NCI-H1105 treated with DMSO at 0.1 percent for 48 hours (cell line): Measurements from ENCODE around the gene KCNK15.
A peak's percentile ranks its signal among the peaks of the same experiment; 100 is the strongest.

Source experiments
- DNase-seq: peaks from one replicate; lab custom pipeline; 2025; lab: John Stamatoyannopoulos, UW

KCNK15 gene

DNA sequence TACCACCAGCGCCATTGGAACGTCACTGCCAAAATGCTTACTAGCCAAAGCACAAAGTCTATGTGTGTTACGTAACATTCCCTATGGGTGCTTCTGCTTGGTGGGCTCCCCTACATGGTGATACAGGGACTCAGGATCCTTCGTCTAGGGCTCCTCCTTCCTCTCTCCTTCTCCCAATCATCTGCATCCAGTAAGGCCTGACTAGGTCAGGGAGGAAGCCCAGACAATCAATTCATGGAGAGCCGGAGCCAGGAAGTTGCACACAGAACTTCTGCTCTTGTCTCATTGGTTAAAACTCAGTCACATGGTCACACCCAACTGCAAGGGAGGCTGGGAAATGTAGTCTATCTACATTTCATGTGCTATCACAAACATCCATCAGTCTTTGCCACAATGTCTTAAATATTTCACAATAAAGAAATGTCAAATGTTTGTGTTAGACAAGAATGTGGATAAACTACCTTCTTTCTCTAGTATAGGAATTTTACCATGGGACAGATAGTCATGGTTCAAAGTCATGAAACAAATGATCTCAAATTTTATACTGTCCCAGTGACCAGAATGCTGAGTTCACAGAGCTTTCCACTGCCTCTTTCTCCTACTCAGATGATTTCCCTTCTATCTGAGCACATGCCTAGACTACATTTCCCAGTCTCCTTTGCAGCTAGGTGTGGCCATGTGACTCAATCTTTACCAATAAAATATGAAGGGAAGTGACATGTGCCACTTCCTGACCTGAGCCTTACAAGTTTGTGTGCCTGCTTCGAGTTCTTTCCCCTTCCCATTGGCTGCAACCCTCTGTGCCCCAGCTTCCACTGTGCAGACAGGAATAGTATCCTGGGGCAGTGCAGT, 9.3 kb upstream of the KCNK15 start:
- DNase-seq, result peak; percentile 29

DNA sequence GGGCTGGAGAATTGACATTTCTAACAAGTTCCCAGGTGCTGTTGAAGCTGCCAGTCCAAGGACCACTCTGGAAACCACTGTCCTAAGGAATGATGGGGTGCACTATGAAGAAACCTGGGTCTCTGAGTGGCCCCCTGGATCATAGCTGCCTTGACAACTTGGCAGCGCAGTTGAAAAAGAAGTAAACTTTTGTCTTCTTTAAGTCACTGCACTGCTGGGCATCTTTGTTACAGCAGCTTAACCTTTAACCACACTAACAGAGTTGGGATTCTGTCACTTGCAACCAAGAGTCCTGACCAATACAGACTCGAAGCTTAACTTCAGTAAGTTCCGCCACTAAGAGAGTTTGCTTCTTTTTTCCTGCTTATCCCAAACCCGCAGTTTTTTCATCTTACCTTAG, 8.5 kb upstream of the KCNK15 start:
- DNase-seq, result no peak

DNA sequence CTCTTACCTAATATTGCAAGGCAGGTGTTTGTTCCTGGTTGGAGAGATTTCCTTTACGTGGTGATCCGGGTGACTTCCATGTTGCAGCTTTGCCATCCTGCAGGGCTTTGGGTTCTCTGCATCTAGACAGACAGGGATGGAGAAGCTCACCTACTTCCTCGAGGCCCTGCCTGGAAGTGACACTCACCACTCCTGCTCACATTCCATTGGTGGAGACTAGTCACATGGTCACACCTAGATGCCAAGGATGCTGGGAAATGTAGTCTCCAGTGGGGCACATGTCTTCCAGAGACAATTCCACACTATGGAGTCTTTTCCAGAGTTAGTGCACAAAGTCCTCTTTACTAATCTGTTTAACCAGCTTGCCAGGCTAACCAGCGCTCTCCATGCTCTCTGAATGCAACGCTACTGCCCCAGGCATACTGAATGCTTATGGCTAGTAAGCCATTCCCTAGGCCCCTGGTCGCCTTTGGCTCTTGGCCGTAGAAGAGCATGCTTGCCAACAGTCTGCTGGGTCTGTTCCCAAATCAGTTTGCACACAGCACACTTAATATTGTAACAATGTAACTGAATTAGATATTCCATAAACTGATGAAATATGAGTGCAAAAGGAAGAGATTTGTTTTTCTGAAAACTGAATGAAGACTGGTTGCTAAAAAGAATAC, 6.7 kb upstream of the KCNK15 start:
- peak; percentile 73 for DNase-seq

DNA sequence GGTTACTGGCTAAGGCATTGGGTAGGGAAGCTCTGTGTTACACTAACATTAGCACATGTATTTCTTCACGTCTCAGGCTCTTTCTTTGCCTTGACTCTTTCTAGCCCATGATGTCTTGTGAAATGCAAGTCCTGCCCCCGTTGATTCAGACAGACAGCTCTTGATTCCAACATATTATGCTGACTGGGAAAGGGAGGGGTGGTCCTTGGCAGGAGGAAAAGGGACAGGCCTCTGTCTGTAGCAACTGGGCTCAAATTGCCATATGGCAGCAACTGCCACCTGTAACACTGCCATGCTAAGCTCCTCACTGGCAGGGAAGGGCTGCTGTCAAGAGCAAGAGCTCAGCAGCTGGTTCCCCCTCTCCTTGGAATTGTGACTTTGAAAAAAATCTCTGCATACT, 5.7 kb upstream of the KCNK15 start:
- DNase-seq, result no peak

DNA sequence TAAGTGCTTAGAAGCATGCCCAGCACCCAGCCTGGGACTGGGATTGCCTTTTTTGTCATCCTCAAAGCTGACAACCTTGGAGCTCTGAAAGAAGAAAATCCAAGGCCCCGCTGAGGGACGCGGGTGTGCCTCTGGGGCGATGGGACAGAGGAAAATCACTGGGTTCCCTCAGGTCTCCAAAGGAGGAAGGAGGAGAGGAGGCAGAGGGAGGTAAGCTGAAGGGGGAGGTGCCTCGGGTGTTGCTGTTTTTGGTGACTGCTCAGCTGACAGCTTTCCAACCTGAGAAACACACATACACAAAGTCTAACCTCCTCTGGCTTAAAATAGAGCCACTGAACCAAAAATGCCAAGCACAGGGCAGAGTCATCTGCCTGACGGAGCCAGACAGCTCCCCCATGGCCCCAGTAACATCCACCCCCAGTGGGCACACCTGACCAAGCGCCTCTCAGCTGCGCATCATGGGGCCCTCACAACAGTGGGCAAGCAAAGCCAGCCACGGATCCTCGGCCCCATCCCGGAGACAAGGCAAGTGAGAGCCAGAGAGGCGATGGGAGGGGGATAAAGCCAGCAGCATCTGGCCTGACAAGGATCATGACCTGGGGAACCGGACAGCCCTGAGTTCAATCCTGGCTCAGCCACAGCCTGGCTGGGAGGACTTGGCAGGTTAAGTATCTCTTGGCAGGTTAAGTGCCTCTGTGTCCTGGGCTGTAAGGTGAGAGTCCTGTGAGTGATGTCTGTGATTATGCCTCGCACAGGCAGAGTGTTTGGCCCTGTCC, 3.2 kb upstream of the KCNK15 start:
- DNase-seq, result no peak

DNA sequence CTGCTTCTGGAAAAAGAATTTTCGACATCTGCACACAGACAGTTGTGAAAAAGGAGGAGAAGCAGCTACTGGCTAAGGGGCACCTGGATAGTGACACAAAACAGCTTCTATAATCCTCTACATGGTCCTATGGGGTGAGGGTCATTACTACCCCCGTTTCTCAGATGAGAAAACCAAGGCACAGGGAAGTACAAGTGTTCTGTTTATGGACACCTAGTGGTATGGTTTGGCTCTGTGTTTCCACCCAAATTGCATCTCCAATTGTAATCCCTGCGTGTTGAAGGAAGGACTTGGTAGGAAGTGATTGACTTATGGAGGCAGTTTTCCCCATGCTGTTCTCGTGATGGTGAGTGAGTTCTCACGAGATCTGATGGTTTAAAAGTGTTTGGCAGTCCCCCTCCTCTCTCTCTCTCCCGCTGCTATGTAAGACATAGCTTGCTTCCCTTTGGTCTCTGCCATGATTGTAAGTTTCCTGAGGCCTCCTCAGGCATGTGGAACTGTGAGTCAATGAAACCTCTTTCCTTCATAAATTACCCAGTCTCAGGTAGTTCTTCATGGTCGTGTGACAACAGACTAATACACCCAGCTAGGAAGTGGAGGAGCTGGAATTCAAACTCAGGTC, 2.5 kb upstream of the KCNK15 start:
- DNase-seq, result no peak

DNA sequence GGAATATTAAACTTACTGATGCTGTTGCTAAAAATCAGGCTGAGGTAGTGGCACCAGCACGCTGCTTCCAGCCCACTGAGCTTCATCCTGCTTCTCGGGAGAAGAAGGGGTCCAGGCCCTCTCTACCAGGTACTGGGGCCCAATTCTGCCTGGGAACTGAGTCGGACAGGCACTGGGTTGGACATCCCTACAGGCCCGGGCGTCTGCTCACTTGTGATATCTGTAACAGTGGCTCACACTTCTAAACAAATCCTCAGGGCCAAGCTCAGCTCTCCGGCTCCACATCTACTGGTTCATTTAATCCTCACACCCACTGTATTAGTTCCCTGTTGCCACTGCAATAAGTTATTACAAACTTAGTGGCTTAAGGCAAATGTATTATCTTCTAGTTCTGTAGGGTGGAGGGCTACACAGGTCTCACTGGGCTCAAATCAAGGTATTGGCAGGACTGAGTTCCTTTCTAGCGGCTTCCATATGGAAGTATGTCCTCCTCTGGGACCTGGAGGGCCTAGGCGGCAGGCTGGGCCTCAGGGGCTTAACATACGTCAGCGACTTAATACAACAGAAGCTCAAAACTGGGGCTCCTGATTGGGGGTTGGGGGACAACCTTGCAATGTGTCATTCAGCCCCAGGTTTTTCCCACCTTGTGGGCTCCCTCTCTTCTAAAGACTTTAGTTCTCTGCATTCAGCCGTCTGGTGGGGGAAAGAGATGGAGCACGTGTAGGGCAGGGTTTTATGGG, 1.6 kb upstream of the KCNK15 start:
- DNase-seq, result no peak

DNA sequence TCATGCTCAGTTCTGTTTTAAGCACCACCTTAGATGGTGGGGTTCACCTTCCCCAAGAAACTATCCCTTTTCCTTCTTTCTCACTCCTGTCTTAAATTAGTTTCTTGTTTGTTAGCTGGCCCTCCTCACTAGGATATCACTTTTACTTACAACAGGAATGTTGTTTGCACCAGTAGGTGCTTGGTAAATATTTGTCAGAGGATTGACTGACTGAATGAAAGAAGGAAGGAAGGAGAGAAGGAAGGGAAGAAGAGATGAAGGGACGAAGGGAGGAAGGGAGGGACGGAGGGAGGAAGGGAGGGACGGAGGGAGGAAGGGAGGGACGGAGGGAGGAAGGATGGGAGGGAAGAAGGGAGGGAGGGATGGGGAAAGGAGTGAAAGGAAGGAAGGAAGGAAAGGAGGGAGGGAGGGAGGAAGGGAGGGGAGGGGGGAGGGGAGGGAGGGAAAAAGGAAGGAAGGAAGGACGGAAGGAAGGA, 505 bp upstream of the KCNK15 start:
- DNase-seq, result no peak

DNA sequence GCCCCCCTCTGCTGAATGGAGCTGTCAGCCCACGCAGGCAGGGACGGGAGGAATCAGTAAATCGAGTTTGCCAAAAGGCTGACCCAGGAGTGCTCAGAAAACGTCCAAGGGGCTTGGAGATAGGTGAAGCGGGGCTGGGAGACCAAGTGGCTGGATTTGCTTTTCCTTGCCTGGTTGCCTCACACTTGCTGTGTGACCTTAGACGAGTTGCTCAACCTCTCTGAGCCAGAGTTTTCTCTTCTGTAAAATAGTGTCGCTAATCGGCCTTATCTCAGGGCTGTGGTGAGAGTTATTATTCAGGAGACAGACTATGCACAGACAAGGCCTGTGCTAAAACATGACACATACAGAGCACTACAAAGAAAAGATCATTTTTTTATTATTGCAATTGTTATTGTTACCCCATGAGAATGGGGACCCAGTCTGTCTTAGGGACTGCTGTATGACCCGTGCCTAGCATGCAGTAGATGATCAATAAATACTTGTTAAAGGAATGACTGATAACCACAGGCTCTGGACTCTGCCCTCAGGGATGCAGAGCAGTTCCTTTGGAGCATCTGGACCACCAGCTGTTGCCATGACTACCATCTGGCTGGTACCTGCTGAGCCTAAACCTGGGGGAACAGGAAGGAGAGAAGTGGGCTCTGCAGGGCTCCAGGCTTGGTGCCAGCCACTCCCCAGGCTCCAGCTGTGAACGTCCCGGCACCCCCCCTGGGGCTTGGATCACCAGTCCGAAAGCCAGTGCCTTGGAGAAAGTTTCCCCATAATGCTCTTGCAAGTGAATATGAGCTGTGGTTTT, 901 bp downstream of the KCNK15 start:
- no peak for DNase-seq

DNA sequence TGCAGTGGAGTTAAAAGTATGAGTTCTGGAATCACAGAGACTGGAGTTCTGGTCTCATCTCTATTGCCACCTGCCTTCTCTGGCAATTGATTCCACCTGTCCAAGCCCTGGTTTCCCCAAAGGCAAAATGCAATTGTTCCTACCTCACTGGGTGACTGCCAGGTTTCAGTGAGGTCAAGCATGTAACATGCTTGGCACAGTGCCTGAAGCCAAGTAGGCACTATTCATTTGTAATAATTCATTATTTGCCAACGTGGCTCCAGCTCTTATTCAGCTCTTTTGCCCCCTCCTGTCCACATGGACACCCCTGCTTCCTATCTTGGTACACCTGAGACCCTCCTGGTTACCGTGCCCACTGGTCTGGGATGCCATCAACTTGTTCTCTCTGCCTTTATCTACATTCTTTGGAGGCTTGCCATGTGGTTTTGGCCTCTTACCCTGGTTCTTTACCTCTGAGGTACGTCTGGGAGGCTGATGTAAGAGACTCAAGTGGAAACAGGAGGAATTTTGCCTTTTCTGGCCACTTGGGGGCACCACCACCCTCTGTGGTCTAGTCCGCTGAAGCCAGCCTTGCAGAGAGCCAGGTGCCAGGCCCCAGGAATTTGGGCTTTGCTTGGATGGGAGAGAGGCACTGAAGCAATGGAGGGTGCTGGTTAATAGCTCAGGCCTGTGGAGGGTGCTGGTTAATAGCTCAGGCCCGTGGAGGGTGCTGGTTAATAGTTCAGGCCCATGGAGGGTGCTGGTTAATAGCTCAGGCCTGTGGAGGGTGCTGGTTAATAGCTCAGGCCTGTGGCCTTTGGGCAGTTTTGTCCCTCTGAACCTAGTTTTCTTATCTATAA, 1.7 kb downstream of the KCNK15 start:
- peak; percentile 99 for DNase-seq

DNA sequence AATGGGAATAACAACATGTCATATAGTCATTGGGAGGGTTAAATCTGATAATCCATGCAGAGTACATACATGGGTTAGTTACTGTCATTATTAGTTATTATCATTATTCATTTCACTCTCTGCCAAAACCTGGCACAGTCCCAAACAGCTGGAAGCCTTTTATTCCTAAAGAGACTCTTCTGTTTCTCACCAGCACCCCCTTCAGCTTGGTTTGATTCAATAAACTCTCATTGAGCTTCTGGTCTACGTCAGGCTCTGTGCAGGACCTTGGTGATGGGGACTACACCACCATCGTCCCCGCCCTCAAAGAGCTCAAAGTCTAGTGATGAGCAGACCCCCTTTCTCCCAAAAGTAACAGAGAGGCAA, 2.3 kb downstream of the KCNK15 start:
- peak; percentile 53 for DNase-seq

DNA sequence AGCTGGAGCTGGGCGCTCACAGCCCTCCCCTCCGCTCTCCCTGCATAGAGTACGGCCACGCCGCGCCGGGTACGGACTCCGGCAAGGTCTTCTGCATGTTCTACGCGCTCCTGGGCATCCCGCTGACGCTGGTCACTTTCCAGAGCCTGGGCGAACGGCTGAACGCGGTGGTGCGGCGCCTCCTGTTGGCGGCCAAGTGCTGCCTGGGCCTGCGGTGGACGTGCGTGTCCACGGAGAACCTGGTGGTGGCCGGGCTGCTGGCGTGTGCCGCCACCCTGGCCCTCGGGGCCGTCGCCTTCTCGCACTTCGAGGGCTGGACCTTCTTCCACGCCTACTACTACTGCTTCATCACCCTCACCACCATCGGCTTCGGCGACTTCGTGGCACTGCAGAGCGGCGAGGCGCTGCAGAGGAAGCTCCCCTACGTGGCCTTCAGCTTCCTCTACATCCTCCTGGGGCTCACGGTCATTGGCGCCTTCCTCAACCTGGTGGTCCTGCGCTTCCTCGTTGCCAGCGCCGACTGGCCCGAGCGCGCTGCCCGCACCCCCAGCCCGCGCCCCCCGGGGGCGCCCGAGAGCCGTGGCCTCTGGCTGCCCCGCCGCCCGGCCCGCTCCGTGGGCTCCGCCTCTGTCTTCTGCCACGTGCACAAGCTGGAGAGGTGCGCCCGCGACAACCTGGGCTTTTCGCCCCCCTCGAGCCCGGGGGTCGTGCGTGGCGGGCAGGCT, 4.6 kb downstream of the KCNK15 start:
- DNase-seq, result no peak

DNA sequence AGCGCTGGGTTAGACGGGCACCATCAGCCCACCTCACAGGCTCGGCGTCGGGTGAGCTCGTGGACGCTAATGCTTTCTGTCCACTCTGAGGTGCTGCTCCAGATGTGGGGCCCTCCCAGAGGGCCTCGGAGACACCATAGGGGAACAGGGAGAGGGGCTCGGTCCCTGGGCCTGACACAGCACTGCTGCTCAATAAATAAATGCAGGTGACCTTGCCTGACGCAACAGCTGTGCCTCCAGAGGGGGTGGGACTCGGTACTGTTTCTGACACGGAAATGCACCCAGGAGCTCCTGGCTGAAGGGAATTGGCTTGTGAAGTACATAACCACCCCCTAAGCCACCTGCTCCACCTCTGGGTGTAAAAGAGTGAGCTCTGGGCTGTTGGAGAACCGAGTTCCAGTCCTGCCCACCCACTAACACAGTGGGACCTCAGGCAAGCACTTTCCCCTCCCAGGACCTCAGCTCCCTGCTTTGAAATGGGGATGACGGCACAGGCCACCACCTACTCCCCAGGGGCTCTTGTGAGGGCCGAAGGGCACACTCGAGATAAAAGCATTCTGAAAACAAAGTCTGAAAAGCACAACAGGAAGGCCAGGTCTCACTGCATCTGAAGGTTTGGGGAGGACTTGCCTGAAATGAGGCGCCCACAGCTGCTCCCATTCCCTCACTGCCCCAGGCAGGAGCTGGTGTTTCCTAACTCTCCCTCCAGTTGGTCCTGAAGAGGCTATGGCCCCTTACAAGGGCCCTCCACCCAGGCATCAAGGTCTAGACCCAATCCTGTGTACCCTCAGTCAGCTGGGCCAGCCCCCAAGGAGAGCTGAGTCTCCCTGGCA, 6.7 kb downstream of the KCNK15 start:
- no peak for DNase-seq

DNA sequence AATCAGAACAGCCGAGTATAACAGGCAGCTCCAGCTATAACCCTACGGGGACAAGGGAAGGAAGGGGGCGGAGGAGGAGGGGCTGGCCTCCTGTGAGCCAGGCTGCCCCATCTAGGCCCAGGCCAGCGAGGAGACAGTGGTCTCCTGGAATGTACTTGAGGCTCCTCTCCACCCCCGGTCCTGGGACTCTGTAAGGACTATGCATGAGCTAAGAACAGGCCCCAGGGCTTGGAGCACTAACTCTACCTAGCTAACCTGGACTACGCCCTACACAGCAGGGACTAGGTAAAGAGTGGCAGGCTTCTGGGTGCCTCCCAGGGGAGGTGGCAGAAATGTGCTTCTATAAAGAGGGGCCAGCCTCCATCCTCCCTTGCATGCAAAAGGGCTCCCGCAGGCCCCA, 8.9 kb downstream of the KCNK15 start:
- no peak for DNase-seq

DNA sequence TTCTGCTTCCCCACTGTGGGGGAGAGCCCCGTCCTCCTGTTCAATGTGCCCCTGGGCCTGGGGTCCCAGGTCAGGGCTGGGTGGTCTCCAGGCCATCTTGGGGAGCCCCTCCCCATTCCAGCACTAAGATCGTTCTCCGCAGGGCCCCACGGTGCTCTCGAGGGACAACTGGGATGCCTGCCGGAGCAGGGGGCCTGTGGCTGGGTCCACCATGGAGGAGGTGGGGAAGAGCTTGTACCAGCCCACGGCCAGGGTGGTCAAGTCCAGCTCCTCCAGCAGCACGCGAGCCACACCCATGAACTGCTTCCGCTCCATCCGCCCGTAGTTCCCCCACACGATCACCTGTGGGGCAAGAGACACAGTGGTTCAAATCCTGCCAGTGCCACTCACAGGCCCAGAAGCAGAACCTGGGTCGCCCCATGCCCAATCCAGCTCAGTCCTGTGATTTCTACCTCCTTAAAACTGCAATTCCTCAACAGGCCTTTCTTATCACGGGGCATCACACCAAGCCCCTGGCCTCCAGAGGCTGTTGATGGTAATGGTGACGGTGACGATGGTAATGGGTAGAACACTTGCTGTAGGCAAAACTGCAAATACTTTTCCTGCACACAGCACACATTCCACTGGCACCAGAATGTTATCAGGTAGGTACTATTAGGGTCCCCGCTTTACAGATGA, 10.5 kb downstream of the KCNK15 start:
- no peak for DNase-seq

DNA sequence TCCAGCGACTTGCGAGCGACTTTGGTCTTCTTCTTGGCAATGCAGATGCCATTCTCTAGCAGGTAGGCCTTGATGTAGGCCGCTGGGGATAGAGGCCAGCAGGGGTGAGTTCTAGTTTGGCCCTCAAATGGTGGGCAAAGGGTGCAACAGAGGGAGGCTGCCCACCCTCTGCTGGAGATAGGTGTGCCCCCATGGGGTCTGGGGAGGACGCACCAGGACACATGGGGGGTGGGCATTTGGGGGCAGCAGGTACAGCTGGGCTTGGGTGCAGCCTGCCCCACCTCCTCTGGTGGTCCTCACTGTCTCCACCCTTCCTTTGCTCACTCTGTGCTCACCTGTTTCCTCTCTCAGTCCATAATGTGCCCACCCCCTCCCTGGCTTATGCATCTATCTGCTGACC, 11.3 kb downstream of the KCNK15 start:
- no peak for DNase-seq

DNA sequence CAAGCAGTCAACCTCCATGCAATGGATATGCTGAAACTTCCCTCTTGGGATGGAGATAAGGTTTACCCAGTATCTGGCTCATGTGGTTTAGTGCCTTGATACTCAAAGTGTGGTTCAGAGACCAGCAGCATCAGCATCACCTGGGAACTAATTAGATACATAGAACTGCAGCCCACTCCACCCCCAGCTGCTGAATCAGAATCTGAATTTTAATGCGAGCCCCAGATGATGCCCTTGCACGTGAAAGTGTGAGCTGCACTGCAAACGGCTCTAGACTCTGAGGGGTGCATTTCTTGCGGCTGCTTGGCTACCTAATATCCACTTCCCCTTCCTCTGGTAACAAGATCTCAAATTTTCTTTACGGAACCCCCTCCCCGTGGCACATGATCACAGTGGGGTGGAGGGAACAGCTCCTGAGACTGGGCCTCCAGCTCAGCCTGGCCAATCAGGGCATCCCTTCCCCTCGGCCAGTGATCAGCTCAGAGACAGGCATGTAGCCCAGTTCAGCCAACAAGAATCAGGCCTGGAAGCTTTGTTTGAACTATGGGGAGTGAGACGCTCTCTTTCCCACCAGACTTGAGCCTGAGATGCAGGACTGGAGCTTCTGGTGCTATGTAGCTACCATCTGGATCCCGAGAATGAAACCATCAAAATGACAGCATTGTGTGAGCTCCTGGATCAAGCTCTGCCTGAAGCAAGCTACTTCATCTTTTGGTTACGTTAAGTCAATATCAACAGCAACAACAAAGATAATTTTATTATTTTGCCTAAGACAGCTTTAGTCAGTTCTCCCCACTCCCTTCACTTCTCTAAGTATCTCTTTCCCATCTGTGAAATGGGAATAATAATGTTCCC, 12.8 kb downstream of the KCNK15 start:
- no peak for DNase-seq
